Stimulated activated CD4-positive, alpha-beta T cell treated with anti-CD3 and anti-CD28 coated beads, Interleukin-12 subunit alpha, Interleukin-12 subunit beta, amount 100 ng/mL, for 48 hours (primary cell): ENCODE results near the gene PPP1R1B.

ENCODE experiments used
- DNase-seq, 3 donors: peaks; one replicate each; pipeline ENCODE4 v3.0.0-alpha.2; 2020; ENCODE audit warnings: low read depth in 2 of 3, low spot score in 1 of 3

PPP1R1B gene

GRCh38 chr17:39666231-39666600 is 39.5 kb downstream of the PPP1R1B start:
- DNase-seq = no peak

- no peak for DNase-seq
These were observed 40.0 kb downstream of the PPP1R1B start for GRCh38 chr17:39666601-39667261.

GRCh38 chr17:39667262-39667944 is 40.7 kb downstream of the PPP1R1B start:
- DNase-seq = no peak

- DNase-seq = peak in 2 of 3 donors; percentile 44 to 70
These were observed 41.5 kb downstream of the PPP1R1B start, which contains the start of gene PNMT for GRCh38 chr17:39667945-39668924. TSS of gene PNMT (plus strand) at chr17:39668453. CDS start at chr17:39668476, 23 bp downstream.

DNA sequence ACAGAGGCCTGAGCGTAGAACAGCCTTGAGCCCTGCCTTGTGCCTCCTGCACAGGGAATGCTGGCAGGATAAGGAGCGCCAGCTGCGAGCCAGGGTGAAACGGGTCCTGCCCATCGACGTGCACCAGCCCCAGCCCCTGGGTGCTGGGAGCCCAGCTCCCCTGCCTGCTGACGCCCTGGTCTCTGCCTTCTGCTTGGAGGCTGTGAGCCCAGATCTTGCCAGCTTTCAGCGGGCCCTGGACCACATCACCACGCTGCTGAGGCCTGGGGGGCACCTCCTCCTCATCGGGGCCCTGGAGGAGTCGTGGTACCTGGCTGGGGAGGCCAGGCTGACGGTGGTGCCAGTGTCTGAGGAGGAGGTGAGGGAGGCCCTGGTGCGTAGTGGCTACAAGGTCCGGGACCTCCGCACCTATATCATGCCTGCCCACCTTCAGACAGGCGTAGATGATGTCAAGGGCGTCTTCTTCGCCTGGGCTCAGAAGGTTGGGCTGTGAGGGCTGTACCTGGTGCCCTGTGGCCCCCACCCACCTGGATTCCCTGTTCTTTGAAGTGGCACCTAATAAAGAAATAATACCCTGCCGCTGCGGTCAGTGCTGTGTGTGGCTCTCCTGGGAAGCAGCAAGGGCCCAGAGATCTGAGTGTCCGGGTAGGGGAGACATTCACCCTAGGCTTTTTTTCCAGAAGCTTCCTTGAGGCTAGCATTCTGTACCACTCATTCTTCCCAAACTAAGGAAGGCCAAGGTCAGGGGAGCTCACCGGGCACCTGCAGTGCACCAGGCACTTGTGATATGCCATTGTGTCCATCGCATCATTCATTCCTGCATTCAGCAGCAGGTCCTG is 43.4 kb downstream of the PPP1R1B start:
- no peak for DNase-seq

GRCh38 chr17:39670746-39671145 is 44.0 kb downstream of the PPP1R1B start:
- DNase-seq = no peak

DNA sequence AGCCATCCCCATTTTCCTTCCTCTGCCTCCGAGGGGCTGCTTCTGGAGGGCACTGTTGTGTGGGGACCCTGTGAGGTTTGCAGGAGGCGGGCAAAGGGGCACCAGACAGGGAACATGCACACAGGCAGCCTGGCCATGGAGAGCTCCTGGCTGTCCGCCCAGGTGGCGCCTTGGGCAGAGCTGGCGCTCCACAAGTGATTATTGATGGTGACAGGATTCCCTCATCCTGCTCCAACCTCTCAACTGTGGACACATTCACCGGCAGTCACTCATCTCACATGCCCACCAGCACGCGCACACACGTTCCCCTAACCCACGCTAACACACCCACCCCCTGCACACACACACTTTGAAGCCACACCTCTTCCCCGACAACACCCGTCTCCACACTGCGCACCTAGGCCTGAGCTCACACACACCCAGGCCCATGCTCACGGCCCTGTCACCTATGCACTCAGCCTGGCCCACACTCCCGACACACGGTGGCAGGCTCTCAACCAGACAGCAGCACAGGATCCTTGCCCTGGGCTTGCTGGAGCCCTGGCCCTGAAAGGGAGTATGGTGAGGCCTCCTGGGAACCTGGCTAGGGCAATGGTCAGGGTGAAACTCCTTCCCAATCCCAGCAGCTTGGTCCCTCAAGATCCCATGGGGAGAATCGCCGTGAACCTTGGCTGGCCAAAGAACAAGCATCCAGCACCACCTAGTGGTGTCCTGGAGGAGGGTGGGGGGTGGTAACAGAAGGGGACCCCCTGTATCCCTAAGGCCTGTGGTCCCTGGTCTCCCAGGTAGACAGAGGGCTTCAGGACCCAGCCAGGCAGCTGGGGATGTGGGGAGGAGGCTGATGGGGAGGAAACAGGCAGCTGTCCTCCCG is 45.1 kb downstream of the PPP1R1B start:
- DNase-seq = no peak

DNA sequence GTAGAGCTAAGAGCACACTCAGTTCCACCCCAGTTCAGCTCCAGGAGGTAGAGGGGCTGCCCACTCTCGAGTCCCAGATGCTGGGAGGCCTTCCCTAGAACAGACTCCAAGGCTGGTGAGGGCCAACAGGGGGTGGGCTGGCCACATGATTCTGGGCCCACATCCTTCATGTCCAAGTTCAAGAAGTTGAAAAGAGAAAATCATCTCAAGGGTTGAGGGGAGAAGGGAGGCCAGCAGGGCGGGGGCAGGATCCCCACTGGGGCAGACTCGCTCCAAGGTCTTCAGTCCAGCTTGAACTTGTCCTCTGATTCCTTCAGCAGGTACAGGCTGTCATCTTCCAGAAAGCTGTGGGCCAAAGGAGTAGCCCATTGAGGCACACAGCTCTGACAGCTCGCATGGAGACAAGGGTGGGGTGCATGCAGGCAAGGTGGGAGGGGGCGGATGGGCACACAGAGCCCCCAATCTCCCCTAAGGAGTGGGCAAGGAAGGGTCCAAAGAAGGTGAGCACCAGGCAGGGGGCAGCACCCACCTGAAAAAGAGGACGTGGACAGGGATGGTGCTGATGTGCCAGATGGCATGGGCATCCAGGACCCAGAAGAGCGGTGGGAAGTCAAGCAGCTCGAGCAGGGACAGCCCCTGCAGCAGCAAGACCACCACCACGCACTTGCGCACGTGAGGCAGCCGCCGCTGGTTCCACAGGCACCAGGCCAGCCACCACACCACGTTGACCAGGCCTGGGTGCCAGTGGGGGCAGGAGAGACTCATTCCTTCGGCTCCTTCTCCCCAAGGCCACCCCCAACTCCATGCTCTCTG is 46.0 kb downstream of the PPP1R1B start:
- no peak for DNase-seq

- no peak for DNase-seq
These were observed 46.8 kb downstream of the PPP1R1B start for GRCh38 chr17:39673335-39674081.

DNA sequence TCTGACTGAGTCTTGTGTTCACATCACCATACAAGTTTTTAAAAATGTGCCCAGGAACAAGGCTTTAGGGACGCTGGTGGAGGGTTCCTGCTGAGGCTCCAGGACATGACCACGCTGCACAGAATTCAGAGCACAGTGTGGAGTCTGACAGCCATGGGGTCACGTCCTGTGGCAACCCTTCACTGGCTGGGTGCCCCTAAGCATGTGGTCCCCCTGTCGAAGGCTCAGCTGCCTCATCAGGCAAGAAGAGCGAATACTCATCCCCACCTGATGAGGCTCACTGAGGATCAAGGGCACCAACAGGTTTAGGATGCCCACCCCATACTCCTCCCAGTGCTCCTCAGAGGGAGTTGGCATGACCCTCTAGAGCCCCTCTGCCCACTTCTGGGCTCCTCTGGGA is 47.4 kb downstream of the PPP1R1B start:
- no peak for DNase-seq

GRCh38 chr17:39674702-39675389 is 48.1 kb downstream of the PPP1R1B start:
- no peak for DNase-seq

- DNase-seq = no peak
These were observed 48.8 kb downstream of the PPP1R1B start for GRCh38 chr17:39675390-39676082.

DNA sequence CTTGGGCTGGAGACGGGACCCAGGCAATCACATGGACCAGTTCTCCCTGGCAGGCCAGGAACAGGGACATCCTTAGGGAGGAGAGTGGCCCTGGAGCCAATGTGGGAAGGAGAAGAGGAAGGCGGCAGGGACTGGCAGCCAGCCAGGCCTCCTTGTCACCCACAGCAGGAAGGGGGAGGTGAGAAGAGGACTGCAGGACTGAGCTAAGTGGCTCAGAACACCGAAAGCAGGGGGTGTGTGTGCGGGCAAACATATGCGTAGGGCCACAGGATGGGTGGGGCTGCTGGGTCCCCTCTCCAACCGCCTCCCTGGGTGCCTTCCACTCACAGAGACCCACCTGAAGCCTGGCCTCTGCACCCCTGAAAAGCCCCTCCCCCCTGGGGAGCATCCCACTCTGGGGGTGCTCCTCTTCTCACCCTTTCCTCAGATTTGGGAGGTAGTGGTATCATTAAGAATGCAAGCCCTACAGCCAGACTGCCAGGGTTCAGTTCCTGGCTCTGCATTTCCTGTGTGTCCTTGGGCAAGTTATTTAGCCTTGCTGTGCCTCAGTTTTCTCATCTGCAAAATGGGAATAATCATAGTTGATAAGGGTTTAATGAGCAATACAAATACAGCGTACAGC is 49.6 kb downstream of the PPP1R1B start:
- no peak for DNase-seq

DNA sequence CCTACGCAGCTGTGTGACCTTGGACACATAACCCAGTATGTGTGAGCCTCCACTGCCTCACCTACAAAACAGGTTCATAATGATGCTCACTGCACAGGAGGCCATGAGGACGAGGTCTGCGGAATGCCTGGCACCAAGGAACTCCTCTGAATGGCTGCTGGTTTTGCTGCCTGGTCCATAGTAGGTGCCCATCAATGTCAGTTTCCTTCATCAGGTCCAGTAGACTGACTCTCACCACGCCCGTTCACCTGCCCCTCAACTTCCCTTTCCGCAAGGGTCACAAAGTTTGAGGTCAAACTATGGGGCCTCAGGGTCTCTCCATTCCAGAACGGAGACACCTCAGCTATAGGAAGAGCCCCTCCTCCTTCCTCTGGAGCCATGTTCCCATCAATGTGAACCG is 50.3 kb downstream of the PPP1R1B start:
- DNase-seq = no peak

DNA sequence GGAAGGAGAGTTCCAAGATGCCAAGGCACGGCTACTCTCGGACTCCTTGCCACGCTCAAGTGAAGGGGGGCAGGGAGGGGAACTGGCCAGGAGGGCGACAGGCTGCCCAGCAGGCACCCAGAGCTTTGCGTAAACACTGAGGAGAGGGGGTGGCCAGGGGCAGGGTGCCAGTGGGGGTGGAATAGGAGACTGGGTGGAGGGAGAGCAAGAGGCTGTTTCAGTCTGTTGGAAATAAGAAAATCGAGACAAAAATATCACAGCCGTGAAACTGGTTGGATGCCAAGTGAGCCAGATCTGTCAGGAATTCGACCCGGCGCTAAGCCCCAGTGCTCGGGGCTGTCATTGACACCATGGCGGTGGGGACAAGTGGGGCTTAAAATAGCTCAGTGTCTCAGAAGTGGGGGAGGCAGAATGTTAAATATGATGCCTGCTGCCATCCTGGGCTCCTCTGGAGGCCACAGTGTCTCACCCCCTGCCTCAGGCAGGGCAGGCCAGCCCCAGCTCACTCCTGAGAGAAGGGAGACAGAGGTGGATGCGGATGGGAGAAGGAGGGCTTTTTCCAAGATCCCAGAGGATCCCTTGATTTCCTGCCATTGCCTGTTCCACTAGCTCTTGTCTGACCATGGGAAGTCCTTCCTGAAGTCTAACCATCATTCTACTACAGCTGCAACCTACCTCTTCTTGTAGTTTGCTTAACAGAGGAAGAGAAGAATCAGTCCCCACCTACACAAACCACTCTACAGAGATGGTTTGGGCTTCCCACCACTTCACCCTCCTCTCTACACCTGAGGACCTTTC is 51.0 kb downstream of the PPP1R1B start:
- no peak for DNase-seq
